ENCODE measurements around the gene CYSTM1.

Gene CYSTM1

GRCh38 chr5:140166911-140167310, 8.1 kb upstream of the CYSTM1 start:
- ChIA-PET POLR2A (no interaction called here), CTCF (interaction anchor here (0.6 to 3.7 kb wide), 6 partner anchors 10 to 98 kb away, joined by 3 to 15 read pairs (median 5); no protein-coding TSS in a partner anchor)

GRCh38 chr5:140168371-140168770, 6.6 kb upstream of the CYSTM1 start:
- no peak for TF ChIP-seq CTCF (IDR thresholded peaks at IDR 0.05; ENCODE audit: insufficient read depth, low read length, missing control alignments)
- DNase-seq (ENCODE audit: low read depth, low spot score) = no peak
- ChIA-PET POLR2A (no interaction called here), CTCF (interaction anchor here (1.2 to 2.8 kb wide), 7 partner anchors 9 to 190 kb away, joined by 3 to 22 read pairs (median 8); no protein-coding TSS in a partner anchor)
- H3K4me3 ChIP-seq (ENCODE audit: low read depth, low read length) = no peak overlapping the region

More at GRCh38 chr5:140166911-140167310, 8.1 kb upstream of the CYSTM1 start:
- TF ChIP-seq CTCF (IDR thresholded peaks at IDR 0.05; ENCODE audit: insufficient read depth, low read length, missing control alignments) = no peak
- H3K4me3 ChIP-seq (ENCODE audit: low read depth, low read length) = no peak overlapping the region
- DNase-seq (ENCODE audit: low read depth, low spot score) = no peak

- TF ChIP-seq CTCF (IDR thresholded peaks at IDR 0.05; ENCODE audit: insufficient read depth, low read length, missing control alignments) = no peak
- POLR2A ChIA-PET = no interaction called here
- no peak for DNase-seq (ENCODE audit: low read depth, low spot score)
- H3K4me3 ChIP-seq (ENCODE audit: low read depth, low read length) = no peak overlapping the region
- CTCF ChIA-PET = interaction anchor here (1.1 to 2.8 kb wide), 12 partner anchors 10 to 189 kb away, joined by 3 to 22 read pairs (median 7); no protein-coding TSS in a partner anchor
Measured at GRCh38 chr5:140169410-140169809, 5.6 kb upstream of the CYSTM1 start.

GRCh38 chr5:140172483-140172882, 2.5 kb upstream of the CYSTM1 start:
- H3K4me3 ChIP-seq (ENCODE audit: low read depth, low read length) = no peak overlapping the region
- CTCF ChIA-PET = no interaction called here
- TF ChIP-seq CTCF (IDR thresholded peaks at IDR 0.05; ENCODE audit: insufficient read depth, low read length, missing control alignments) = no peak
- POLR2A ChIA-PET = no interaction called here
- DNase-seq (ENCODE audit: low read depth, low spot score) = no peak

- ChIA-PET POLR2A (no interaction called here), CTCF (interaction anchor here (0.9 to 1.4 kb wide), 3 partner anchors 28 to 184 kb away, joined by 3 to 6 read pairs (median 4); no protein-coding TSS in a partner anchor)
- no peak for DNase-seq (ENCODE audit: low read depth, low spot score)
- no peak for TF ChIP-seq CTCF (IDR thresholded peaks at IDR 0.05; ENCODE audit: insufficient read depth, low read length, missing control alignments)
- H3K4me3 ChIP-seq (ENCODE audit: low read depth, low read length) = no peak overlapping the region
Measured at GRCh38 chr5:140174014-140174413, 974 bp upstream of the CYSTM1 start.

GRCh38 chr5:140175367-140176030, 511 bp downstream of the CYSTM1 start:
- H3K4me3 ChIP-seq (ENCODE audit: low read depth, low read length) = peak overlapping the region; percentile 80
- no peak for TF ChIP-seq CTCF (IDR thresholded peaks at IDR 0.05; ENCODE audit: insufficient read depth, low read length, missing control alignments)
- ChIA-PET POLR2A (interaction anchor here (1.0 to 1.2 kb wide), 2 partner anchors 40 to 170 kb away, joined by 3 read pairs; no protein-coding TSS in a partner anchor), CTCF (interaction anchor here (1.1 to 1.2 kb wide), 3 partner anchors 61 to 183 kb away, joined by 3 read pairs; no protein-coding TSS in a partner anchor)
- DNase-seq (ENCODE audit: low read depth, low spot score) = no peak
